HepG2 (cell line): ENCODE data around the gene SMC1A.

Experiments
- ATF4 ChIP-seq, 2 experiments: fragments of 450-650 bp in 1 of 2; sonication (generic) in 1 of 2; formaldehyde crosslinking; IDR thresholded peaks; 2 replicates each; pipeline versions ENCODE4 v1.5.0 to v1.8.0; 2020 to 2022; ENCODE audit warnings: mild to moderate bottlenecking in 1 of 2, missing genetic modification reagents in 1 of 2
- CTCF ChIP-seq: sonication (generic); formaldehyde crosslinking; IDR thresholded peaks from 2 replicates; pipeline ENCODE4 v1.5.0; 2020; ENCODE audit warnings: mild to moderate bottlenecking, missing genetic modification reagents, moderate library complexity
- FOXO4 ChIP-seq: sonication (generic); formaldehyde crosslinking; conservative IDR thresholded peaks from 2 replicates; pipeline ENCODE4 v1.8.1; 2023; ENCODE audit warnings: missing genetic modification reagents
- MTF2 ChIP-seq: sonication (generic); formaldehyde crosslinking; IDR thresholded peaks from 2 replicates; pipeline ENCODE4 v1.5.0; 2020; ENCODE audit warnings: missing genetic modification reagents, borderline replicate concordance
- NBN ChIP-seq: fragments of 450-650 bp; conservative IDR thresholded peaks from 2 replicates; pipeline ENCODE4 v1.6.1; 2017
- NFE2L1 ChIP-seq: sonication (generic); formaldehyde crosslinking; IDR thresholded peaks from 2 replicates; pipeline ENCODE4 v1.4.0; 2020; ENCODE audit warnings: missing genetic modification reagents, mild to moderate bottlenecking, borderline replicate concordance
- RFX3 ChIP-seq: IDR thresholded peaks from 2 replicates; pipeline ENCODE4 v1.6.1; 2016; ENCODE audit warnings: missing biosample characterization, missing genetic modification reagents
- SP4 ChIP-seq: sonication (generic); formaldehyde crosslinking; IDR thresholded peaks from 2 replicates; pipeline ENCODE4 v1.8.1; 2023; ENCODE audit warnings: mild to moderate bottlenecking, missing genetic modification reagents
- ZNF180 ChIP-seq: sonication (generic); formaldehyde crosslinking; IDR thresholded peaks from 2 replicates; pipeline ENCODE4 v1.4.0; 2020; ENCODE audit warnings: low read depth, missing genetic modification reagents, borderline replicate concordance

- no peak for TF ChIP-seq MTF2 (CRISPR knock-in tag)
- TF ChIP-seq SP4 (CRISPR knock-in tag): no peak
- no peak for TF ChIP-seq NBN
- TF ChIP-seq NFE2L1 (CRISPR knock-in tag): no peak
- TF ChIP-seq CTCF (CRISPR knock-in tag): no peak
- no peak for TF ChIP-seq ATF4 (CRISPR knock-in tag; IDR thresholded peaks at IDR 0.05)
- TF ChIP-seq RFX3: no peak
- no peak for TF ChIP-seq FOXO4 (CRISPR knock-in tag)
- no peak for TF ChIP-seq ZNF180 (CRISPR knock-in tag)
Observed at GRCh38 chrX:53441531-53442321, 19.3 kb upstream of the SMC1A start.
